Sigmoid colon (tissue), 7 donors: ENCODE results near the gene APOL6. TPM values are rescaled to one million over a fixed set of nuclear protein-coding genes. Genes with fewer than 3 reads are reported as not detected.

Source experiments
- DNase-seq: peaks from one replicate; pipeline ENCODE4 v3.0.0-alpha.2; 2019
- H3K27ac ChIP-seq, 4 donors: fragments of 200-600 bp; sonication (generic); one replicate each; pipeline ENCODE4 v1.5.1; 2016 to 2019; ENCODE audit warnings: mild to moderate bottlenecking in 1 of 4
- H3K27me3 ChIP-seq, 3 donors: fragments of 200-600 bp; sonication (generic); one replicate each; pipeline ENCODE4 v1.5.1; 2019; ENCODE audit warnings: mild to moderate bottlenecking in 1 of 3
- H3K36me3 ChIP-seq, 4 donors: fragments of 200-600 bp; sonication (generic); one replicate each; pipeline ENCODE4 v1.5.1; 2016 to 2019
- H3K4me1 ChIP-seq, 4 donors: fragments of 200-600 bp; sonication (generic); one replicate each; pipeline ENCODE4 v1.5.1; 2017 to 2019
- H3K4me3 ChIP-seq, 4 donors: fragments of 200-600 bp; sonication (generic); one replicate each; pipeline ENCODE4 v1.5.1; 2017 to 2019; ENCODE audit warnings: mild to moderate bottlenecking in 2 of 4, moderate library complexity in 1 of 4
- H3K9me3 ChIP-seq, 4 donors: fragments of 200-600 bp in 3 of 4; sonication (generic) in 3 of 4; one replicate each; pipeline versions ENCODE4 v1.5.1 to v1.6.1; 2013 to 2019
- EP300 ChIP-seq, 4 donors: sonication (generic); formaldehyde crosslinking; IDR thresholded peaks; one replicate each; pipeline ENCODE4 v1.6.1; 2017; ENCODE audit warnings: antibody characterized with exemption in 4 of 4
- POLR2A ChIP-seq, 2 donors: fragments of 450-650 bp; IDR thresholded peaks; one replicate each; pipeline ENCODE4 v1.6.1; 2016; ENCODE audit warnings: antibody characterized with exemption in 2 of 2, mild to moderate bottlenecking in 2 of 2, moderate library complexity in 2 of 2
- POLR2AphosphoS5 ChIP-seq, 4 donors: sonication (generic); formaldehyde crosslinking; IDR thresholded peaks; one replicate each; pipeline ENCODE4 v1.6.1; 2017; ENCODE audit warnings: antibody characterized with exemption in 4 of 4
- WGBS, 2 donors: extraction: QIAGEN DNeasy Blood & Tissue Kit; methylation state at CpG; one replicate each; pipeline ENCODE4 v1.1.7; 2013; 5-methylcytosine and 5-hydroxymethylcytosine counted together
- intact Hi-C: fragments of 100-400 bp; cut with DNase I; formaldehyde crosslinking; loops from one replicate; pipeline ENCODE4 v1.15.1; 2023
- polyA plus RNA-seq, 3 donors: library from polyadenylated mRNA; stranded (reverse); fragments of 200-250 nt; gene quantifications; one replicate each; pipeline ENCODE4 v1.2.3, GENCODE V29; 2013
- total RNA-seq, 4 donors: library from RNA; depleted of rRNA; stranded (reverse); fragments of >200 nt; gene quantifications; one replicate each; pipeline ENCODE4 v1.1.0, GENCODE V29; 2016
- TF ChIP-seq, protein P1 (sequence below), 4 experiments: fragments of 450-650 bp in 3 of 4; fragments of 200-600 bp in 1 of 4; IDR thresholded peaks; one replicate each; pipeline ENCODE4 v1.5.1; 2016 to 2019; ENCODE audit warnings: antibody characterized with exemption in 4 of 4, mild to moderate bottlenecking in 3 of 4, moderate library complexity in 2 of 4
- donor health status: healthy with polysubstance abuse.
- donor health status: Bipolar disorder and iron deficiency.
- donor health status: healthy.

Gene APOL6
- total and polyA plus RNA-seq, 7 donors, result 4.2 to 28.2 (median 16.8) TPM

DNA sequence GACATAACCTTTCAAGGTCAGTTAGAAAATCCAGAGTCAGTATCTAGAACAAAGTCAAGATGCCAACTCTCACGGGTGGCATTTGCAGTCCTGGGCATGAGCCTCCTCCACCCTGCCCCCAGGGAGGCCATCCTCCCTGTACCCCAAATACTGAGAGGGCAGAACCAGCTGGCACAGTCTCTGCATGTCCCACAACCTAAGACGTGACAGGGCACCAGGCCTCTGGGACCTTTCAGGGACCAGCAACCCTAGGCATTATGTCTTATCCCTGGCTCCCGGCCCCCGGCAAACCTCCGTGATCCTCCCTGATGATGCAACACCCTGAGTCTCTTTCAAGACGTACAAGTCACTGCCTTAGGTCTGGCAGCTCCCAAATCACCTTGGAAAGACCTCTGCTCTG lies 33.1 kb upstream of the APOL6 start:
- no peaks in the 10 kb centered on the region for H3K27me3 ChIP-seq
- H3K4me3 ChIP-seq, result no peak overlapping the region
- no peaks in the 10 kb centered on the region for H3K9me3 ChIP-seq
- no peak overlapping the region for H3K27ac ChIP-seq
- no peak for DNase-seq
- H3K36me3 ChIP-seq, result no peaks in the 10 kb centered on the region
- TF ChIP-seq EP300 (IDR thresholded peaks at IDR 0.05) (no peak), POLR2A (IDR thresholded peaks at IDR 0.05) (no peak), POLR2AphosphoS5 (IDR thresholded peaks at IDR 0.05) (no peak)
- TF ChIP-seq, protein P1, sequence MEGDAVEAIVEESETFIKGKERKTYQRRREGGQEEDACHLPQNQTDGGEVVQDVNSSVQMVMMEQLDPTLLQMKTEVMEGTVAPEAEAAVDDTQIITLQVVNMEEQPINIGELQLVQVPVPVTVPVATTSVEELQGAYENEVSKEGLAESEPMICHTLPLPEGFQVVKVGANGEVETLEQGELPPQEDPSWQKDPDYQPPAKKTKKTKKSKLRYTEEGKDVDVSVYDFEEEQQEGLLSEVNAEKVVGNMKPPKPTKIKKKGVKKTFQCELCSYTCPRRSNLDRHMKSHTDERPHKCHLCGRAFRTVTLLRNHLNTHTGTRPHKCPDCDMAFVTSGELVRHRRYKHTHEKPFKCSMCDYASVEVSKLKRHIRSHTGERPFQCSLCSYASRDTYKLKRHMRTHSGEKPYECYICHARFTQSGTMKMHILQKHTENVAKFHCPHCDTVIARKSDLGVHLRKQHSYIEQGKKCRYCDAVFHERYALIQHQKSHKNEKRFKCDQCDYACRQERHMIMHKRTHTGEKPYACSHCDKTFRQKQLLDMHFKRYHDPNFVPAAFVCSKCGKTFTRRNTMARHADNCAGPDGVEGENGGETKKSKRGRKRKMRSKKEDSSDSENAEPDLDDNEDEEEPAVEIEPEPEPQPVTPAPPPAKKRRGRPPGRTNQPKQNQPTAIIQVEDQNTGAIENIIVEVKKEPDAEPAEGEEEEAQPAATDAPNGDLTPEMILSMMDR (IDR thresholded peaks at IDR 0.05), result no peak
- peaks cover 0 to 11% (median 3%) of the 10 kb centered on the region in 4 donors for H3K4me1 ChIP-seq
- 71 to 85% methylated on average over 6 of the region's 6 CpGs for WGBS, 2 donors
- intact Hi-C loops, result no loop called here

GRCh38 chr22:35616043-35616442 lies 32.2 kb upstream of the APOL6 start:
- Histone ChIP-seq H3K36me3 (no peaks in the 10 kb centered on the region), H3K27me3 (no peaks in the 10 kb centered on the region), H3K4me1 (peaks cover 0 to 20% (median 11%) of the 10 kb centered on the region in 4 donors), H3K27ac (no peak overlapping the region), H3K9me3 (no peaks in the 10 kb centered on the region), H3K4me3 (no peak overlapping the region)
- no peak for DNase-seq
- TF ChIP-seq POLR2AphosphoS5 (IDR thresholded peaks at IDR 0.05) (no peak), POLR2A (IDR thresholded peaks at IDR 0.05) (no peak)
- intact Hi-C loops, result no loop called here
- WGBS, 2 donors, result 45 to 78% methylated on average over 7 of the region's 7 CpGs

DNA sequence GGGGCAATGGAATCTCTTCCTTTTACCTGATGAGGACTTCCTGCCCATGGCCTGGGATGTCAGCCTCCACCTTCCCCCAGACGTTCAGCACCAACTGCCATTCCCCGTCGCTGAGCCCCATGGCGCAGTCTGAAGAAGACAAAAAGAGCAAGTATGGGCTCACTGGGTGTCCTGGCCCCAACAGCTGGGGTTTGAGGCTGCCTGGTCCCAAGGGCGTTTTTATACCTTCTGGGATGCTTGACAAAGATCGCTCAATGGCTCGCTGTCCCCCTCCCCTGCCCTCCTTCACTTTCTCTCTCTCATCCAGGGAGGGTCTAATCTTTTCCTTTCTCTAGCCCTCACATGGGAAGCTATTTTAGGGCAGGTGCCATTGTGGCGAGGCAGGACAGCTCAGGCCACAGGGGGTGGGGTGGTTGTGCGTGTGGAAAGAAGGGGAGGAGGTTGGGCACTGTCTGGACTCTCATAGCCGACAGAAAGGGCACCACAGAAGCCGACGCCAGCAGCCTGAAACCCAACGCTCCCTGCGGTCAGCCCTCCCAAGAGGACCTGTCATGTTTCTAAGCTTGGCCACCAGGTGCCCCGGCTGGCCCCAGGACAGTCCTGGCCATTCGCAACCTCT lies 31.0 kb upstream of the APOL6 start, which contains the start of gene MB:
TSS of gene MB (minus strand) at position 193 of the 619 bp plus-strand sequence. CDS start at position 121, 72 bp downstream.
- intact Hi-C loops, result no loop called here
- 84 to 86% methylated on average over 16 of the region's 16 CpGs for WGBS, 2 donors
- Histone ChIP-seq H3K4me3 (no peak within 1 kb of the TSS), H3K27me3 (no peaks in the 10 kb centered on the region), H3K4me1 (peaks cover 0 to 24% (median 21%) of the 10 kb centered on the region in 4 donors), H3K9me3 (no peaks in the 10 kb centered on the region), H3K36me3 (no peaks in the 10 kb centered on the region), H3K27ac (no peak within 1 kb of the TSS)
- no peak for TF ChIP-seq POLR2A (IDR thresholded peaks at IDR 0.05)
- no peak for TF ChIP-seq EP300 (IDR thresholded peaks at IDR 0.05)
- TF ChIP-seq, protein P1 (IDR thresholded peaks at IDR 0.05), result no peak
- TF ChIP-seq POLR2AphosphoS5 (IDR thresholded peaks at IDR 0.05), result no peak
- no peak for DNase-seq

DNA sequence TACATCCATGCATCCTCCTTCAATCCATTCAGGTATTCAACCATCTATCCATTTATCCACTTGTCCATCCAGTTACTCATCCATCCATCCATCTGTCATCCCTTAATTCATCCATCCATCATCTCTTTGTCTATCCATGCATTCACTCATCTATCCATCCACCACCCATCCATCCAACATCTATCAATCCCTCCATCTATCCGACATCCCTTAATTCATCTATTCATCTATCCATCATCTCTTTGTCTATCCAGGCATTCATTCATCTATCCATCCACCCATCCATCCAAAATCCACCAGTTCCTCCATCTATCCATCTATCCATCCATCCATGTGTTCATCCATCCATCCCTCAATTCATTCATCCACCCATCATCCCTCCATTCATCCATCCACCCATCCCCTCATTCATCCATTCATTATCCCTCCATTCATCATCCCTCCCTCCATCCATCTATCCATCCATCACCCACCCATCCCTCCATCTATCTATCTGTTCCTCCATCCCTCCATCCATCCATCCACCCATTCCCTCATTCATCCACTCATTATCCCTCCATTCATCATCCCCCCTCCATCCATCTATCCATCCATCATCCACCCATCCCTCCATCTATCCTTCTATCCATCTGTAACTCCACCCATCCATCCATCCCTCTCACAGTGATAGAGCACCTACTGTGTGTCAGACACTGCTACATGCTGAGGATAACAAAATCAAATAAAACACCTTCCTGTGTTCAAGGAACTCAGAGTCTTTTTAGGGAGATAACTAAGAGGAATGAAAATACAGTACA lies 29.6 kb upstream of the APOL6 start:
- no peak for TF ChIP-seq EP300 (IDR thresholded peaks at IDR 0.05)
- TF ChIP-seq POLR2AphosphoS5 (IDR thresholded peaks at IDR 0.05), result no peak
- no peak for TF ChIP-seq POLR2A (IDR thresholded peaks at IDR 0.05)
- TF ChIP-seq, protein P1 (IDR thresholded peaks at IDR 0.05), result no peak
- no peak overlapping the region for H3K4me3 ChIP-seq
- H3K36me3 ChIP-seq, result no peaks in the 10 kb centered on the region
- WGBS, 2 donors, result 92 to 97% methylated on average over 1 of the region's 1 CpG
- H3K4me1 ChIP-seq, result peaks cover 0 to 35% (median 32%) of the 10 kb centered on the region in 4 donors
- no peak for DNase-seq
- no peak overlapping the region for H3K27ac ChIP-seq
- intact Hi-C loops, result no loop called here
- H3K27me3 ChIP-seq, result no peaks in the 10 kb centered on the region
- H3K9me3 ChIP-seq, result no peaks in the 10 kb centered on the region
